ENCODE data around the gene NSD1.
"Not testable (repeated sequence)": the region's sequence is repeated elsewhere in the genome, so short reads cannot be mapped to it uniquely, and the experiment has no call there.

The NSD1 gene

GRCh38 chr5:177128551-177128981 lies 5.0 kb upstream of the NSD1 start:
- DNase-seq, result peak; percentile 46 to 70 (median 59)

DNA sequence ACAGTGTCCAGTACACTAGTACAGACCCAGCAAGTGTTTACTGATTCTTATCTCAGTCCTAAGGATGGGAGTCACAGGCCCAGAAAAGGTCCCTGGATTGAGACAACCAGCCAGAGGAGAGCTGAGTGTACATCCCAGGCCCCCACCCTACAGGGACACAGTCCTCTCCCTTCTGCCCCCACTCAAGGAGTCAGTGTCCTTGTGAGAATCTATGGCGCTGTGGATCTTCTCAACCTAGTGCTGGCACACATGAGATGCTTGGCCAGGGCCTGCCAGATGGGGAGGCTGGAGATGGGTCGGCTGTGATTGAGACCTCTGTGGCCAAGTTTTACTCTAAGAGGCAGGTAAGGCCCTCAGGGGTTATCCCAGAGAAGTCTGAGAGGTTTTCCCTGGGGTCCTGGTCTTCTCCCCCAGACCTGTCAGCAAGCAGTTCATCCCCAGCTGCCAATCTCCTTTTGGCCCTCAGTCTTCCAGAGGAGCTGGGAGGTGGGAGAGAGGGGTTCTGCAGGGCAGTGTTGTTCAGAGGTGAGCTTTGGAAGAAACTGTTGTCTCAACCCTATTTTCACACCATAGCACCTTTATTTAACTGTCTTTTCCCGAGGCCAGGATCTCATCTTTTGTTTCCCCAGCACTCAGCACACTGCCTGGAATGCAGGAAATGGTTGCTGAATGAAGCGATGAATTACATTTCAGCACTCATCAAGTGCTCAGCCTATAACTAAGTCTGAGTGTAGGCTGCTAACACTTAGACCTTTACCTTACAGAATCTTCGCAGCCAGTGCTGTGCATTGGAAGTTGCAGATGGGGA lies 3.2 kb upstream of the NSD1 start:
- DNase-seq, result no peak

DNA sequence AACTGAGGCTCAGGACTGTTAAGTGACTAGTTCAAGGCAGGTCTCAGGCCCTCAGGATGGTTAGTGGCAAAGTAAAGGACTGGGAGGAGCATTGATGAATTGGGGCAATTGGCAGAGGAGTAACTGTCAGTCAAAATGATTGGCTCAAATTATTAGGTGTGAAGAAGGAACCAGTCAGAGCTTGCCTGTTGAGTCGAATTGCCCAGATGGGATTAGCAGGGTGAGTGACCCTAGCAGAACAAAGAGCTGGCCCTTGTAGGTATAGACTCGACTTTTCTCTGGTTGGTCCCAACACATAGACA lies 2.6 kb upstream of the NSD1 start:
- no peak for DNase-seq

DNA sequence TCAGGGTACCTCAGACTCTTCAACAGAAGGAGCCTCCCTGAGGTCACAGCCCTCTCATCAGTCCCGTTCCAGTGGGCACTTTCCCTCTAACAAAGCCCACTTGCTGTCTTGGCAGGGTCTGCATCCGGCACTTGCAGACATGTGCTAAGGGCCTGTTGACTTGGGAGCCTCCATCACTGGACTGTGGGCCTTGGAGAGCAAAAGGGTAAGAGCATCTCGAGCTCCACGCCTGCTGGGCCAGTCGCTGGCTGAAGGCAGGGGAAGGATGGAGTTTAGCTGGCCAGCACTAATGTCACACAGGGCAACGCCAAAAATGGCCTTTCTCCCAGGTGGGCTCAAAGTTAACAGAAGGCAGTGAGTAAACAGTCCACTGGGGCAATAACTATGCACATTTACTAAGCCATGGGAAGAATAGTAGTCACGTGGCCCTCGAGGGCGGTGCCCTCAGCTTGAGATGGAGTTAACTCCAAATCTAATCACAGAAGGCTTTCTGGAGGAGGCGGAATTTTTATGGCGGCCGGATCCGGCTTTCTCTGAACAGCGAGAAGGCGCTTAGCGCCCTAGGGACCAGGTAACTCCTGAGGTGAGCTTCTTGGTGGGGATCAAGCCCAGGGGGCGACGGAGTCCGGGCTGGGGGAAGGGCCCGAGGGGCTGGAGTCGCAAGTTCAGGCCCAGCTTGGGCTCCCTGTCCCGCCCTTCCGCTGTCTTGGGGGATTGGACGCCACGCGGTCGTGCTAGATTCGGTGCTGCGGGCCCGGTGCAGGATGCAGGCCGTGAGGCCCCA lies 2.0 kb upstream of the NSD1 start:
- DNase-seq, result no peak

- DNase-seq, result peak in 2 of 4 experiments; percentile 16 to 29
These were observed 1.2 kb upstream of the NSD1 start for GRCh38 chr5:177132136-177133095.

DNA sequence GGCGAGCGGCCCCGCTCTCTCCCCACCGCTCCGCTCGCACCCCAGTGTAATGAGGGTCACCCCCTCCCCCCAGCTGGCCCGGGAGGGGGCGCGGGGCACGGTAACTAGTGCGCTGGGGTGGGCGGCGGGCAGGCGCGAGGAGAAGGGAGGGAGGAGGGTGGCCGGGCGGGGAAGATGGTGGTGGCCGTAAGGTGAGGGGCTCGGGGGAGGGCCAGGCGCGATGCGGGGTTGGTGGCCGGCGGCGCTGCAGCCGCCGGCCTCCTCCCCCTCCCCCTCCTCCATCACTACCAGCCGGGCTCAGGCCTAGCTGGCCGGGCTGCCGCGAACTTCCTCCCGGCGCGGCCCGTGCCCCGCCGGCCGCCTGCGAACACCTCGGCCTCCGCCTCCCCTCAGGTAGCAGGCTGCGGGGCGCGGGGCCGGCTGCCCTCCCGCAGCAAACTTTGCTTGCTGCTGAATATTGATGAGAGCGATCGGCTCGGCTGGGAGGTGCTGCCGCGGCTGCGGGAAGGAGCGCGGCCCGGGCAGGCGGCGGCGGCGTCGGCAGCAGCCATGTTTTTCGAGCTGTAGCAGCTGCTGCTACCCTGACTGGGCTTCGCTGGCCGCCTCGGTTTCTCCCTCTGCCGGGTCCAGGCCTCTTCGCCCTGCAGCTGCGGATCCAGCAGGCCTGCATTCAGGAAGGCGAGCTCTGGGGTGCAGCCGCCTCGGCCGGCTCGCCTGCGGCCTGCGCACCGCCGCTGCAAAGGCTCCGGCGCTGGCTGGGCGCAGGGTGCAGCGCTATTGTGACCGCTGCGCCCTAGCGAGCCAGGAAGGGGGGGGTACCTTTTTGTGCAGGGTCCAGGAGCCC lies 502 bp downstream of the NSD1 start:
- DNase-seq, result peak; percentile 58 to 84 (median 74)

- DNase-seq, result peak in 3 of 4 experiments; percentile 20 to 34 (median 33)
These were observed 1.2 kb downstream of the NSD1 start for GRCh38 chr5:177134697-177135225.

DNA sequence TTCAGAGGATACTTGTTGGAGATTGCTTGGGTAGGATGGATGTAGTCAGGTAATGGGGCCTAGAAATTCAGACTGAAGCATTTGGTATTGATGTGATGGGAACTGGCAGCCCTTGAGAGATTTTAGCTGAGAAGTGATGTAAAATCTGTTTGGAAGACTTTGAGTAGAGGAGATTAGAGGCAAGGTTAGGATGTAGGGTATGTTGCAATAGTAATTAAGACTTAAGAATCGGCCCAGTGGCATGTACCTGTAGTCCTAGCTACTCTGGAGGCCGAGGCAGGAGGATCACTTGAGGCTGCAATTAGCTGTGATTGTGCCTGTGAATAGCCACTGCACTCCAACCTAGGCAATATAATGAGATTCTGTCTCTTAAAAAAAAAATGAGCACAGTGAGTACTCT lies 6.7 kb downstream of the NSD1 start:
- DNase-seq, result no peak

GRCh38 chr5:177141496-177141895 lies 7.9 kb downstream of the NSD1 start:
- DNase-seq, result no peak

DNA sequence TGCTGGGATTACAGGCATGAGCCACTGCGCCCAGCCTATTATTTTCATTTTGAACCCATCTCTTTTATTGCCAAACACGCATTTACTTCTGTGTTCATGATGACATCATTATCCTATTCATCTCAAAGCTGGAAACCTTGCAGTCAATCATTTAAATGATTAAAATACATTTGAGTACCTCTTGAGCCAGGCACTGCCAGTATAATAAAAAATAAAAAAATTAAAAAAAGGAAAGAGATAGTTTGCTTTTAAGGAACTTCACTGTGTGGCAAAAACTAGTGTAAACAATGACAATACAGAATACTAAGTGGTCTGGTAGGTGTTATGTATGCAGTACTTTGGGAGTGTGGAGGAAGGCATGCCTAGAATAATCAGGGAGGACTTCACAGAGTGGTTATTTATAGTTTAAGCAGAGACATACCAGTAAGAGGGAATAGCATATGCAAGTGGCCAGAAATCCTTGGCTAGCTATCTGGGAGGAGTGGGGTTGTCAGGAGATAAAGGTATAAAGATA lies 8.6 kb downstream of the NSD1 start:
- DNase-seq, result no peak

DNA sequence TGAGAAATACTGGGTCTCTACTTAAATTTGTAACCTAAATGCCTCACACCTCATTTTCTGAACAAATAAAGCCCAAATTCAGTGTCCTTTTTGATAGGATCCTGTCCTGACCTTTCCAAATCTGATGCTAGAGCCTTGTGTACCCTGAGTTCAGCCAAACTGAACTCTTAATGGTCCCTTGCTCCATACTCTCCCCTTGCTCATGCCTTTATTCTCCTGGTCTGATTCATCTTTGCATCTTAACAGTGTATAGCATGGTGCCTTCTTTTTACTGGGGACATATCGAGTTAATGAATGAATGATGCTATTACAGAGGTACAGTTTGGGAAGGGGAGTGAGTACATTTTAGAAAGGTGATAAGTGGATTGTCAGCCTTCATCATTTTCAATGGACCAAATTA lies 9.2 kb downstream of the NSD1 start:
- no peak for DNase-seq

DNA sequence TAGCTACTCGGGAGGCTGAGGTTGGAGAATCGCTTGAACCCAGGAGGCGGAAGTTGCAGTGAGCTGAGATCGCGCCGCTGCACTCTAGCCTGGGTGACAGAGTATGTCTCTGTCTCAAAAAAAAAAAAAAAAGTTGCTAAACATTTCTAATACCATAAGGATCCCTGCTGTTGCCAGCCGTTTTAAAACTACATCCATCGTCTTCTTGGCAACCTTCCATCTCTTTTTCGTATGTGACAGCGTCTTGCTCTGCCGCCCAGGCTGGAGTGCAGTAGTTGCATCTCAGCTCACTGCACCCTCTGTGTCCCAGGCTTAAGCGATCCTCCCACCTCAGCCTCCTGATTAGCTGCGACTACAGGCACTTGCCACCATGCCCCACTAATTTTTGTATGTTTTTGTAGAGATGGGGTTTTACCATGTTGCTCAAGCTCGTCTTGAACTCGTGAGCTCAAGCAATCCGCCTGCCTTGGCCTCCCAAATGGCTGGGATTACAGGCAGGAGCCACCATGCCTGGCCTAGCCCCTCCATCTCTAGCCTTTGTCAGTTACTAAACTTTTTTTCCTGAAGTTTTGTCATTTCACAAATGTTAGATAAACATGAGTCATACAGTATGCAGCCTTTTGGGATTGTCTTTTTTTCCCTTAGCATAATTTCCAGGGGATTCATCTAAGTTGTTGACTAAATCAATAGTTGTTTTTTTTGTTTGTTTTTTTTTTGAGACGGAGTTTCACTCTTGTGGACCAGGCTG lies 13.5 kb downstream of the NSD1 start:
- no peak for DNase-seq

DNA sequence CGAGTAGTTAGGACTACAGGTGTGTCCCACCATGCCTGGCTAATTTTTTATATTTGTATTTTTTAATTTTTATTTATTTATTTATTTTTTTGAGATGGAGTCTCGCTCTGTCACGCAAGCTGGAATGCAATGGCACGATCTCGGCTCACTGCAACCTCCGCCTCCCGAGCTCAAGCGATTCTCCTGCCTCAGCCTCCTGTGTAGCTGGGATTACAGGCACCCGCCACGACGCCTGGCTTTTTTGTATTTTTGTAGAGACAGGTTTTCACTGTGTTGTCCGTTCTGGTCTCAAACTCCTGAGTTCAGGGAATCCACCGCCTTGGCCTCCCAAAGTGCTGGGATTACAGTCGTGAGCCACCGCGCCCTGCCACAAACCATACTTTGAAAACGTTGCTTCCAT lies 16.5 kb downstream of the NSD1 start:
- DNase-seq, result not testable (repeated sequence)

DNA sequence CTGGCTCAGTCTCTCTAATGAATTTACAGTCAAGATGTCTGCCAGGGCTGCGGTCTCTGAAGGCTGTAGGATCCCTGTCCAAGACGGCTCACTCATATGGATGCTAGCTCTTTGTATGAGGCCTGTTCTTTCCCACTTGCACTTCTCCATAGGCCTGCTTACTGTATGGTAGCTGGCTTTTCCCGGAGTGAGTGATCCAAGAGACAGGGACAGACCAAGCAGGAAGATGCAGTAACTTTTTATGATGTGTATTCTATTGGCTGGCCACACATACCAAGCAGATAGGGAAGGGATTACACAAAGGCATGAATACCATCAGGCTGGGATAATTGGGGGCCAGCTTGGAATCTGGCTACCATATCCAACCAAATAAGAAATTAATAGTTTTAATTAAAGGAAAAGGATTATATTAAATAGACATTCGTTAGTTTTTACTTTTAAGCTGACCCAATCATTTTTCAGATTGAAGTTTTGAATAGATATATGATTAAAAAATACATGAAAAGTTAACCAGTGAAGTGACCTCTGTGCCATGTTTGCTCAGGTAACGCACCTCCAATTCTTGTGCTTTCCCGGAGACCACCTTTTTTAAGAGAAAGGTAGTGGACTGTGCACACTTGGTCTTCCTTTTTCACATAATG lies 20.6 kb downstream of the NSD1 start:
- no peak for DNase-seq

DNA sequence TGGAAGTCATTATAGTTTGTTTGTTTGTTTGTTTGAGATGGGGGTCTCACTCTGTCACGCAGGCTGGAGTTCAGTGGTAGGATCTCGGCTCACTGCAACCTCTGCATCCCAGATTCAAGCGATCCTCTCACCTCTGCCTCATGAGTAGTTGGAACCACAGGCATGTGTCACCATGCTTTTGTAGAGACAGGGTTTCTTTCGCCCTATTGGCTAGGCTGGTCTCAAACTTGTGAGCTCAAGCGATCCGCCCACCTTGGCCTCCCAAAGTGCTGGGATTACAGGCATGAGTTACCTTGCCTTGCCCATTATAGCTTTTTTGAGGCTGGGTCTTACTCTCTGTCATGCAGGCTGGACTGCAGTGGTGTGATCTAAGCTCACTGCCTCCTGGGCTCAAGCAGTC lies 28.8 kb downstream of the NSD1 start:
- no peak for DNase-seq

GRCh38 chr5:177163500-177163899 lies 29.9 kb downstream of the NSD1 start:
- no peak for DNase-seq

DNA sequence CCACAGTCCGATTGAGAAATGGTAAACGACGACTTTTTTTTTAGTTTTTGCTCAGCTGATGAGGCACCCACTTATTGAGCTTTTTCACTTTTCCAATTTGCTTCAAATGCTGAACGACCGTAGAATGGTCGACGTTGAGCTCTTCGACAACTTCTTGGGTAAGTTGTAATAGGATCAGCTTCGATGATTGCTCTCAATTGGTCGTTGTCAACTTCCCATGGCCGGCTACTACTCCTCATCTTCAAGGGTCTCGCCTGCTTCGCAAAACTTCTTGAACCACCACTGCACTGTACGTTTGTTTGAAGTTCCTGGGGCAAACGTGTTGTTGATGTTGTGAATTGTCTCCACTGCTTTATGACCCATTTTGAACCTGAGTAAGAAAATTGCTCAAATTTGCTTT lies 35.7 kb downstream of the NSD1 start:
- DNase-seq, result no peak

DNA sequence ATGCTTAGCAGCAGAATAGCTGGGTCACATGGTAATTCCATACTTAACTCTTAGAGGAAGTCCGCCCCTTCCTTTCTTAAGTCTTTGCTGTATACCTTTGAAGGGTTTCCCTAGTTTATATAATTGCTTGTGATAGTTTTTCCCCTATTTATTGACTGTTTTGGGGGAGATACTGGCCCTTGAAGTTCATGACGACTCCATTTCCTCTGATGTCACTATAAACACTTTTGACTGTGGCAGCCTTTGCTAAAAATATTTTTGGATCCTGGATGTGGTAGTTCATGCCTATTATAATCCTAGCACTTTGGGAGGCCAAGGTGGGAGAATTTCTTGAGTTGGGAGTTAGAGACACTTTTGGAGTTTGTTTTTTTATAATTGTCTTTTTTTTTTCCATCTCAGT lies 38.4 kb downstream of the NSD1 start:
- DNase-seq, result peak in 1 of 4 experiments; percentile 12

GRCh38 chr5:177175336-177175735 lies 41.8 kb downstream of the NSD1 start:
- DNase-seq, result no peak

DNA sequence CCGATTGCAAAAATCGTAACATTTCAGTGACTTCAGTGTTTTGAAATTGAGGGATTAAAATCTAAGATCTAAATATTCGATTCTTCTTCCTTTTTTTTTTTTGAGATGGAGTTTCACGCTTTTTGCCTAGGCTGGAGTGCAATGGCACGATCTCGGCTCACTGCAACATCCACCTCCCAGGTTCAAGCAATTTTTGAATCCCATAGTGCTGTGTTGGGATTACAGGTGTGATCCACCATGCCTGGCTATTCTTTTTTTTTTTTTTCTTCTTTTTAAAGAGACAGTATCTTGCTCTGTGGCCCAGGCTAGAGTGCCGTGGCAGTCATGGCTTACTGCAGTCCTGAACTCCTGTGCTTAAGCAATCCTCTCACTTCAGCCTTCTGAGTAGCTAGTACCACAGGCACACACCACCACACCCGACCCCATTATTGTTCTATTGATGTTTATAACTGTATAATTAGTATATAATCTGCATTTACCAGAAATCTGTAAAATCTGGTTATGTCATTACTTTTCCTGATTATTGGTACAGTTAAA lies 42.7 kb downstream of the NSD1 start:
- no peak for DNase-seq
